GM08714 (cell line): Measurements from ENCODE around the gene TXNDC2.
"Not testable (repeated sequence)": the region's sequence is repeated elsewhere in the genome, so short reads cannot be mapped to it uniquely, and the experiment has no call there.

ENCODE experiments used
- H3K4me3 ChIP-seq: fragments of 200-500 bp; sonication (Bioruptor generic); 2 replicates; pipeline ENCODE4 v1.5.1; 2014; ENCODE audit warnings: mild to moderate bottlenecking, low read length, inconsistent platforms
- ZNF274 ChIP-seq: IDR thresholded peaks from 2 replicates; pipeline ENCODE4 v1.6.1; 2012; ENCODE audit warnings: mild to moderate bottlenecking, low read depth, low read length

The TXNDC2 gene

GRCh38 chr18:9854801-9855676, 30.7 kb upstream of the TXNDC2 start:
- TF ChIP-seq ZNF274: no peak
- no peak overlapping the region for H3K4me3 ChIP-seq

GRCh38 chr18:9855681-9856080, 30.1 kb upstream of the TXNDC2 start:
- TF ChIP-seq ZNF274: no peak

GRCh38 chr18:9856092-9856491, 29.7 kb upstream of the TXNDC2 start:
- no peak overlapping the region for H3K4me3 ChIP-seq
- no peak for TF ChIP-seq ZNF274

More at GRCh38 chr18:9855681-9856080, 30.1 kb upstream of the TXNDC2 start:
- H3K4me3 ChIP-seq: no peak overlapping the region

- not testable (repeated sequence) for H3K4me3 ChIP-seq
These were observed 28.2 kb upstream of the TXNDC2 start for GRCh38 chr18:9857479-9857998.

GRCh38 chr18:9858642-9859041, 27.1 kb upstream of the TXNDC2 start:
- no peak for TF ChIP-seq ZNF274
- H3K4me3 ChIP-seq: no peak overlapping the region

GRCh38 chr18:9859232-9859631, 26.5 kb upstream of the TXNDC2 start:
- TF ChIP-seq ZNF274: no peak
- H3K4me3 ChIP-seq: no peak overlapping the region

- TF ChIP-seq ZNF274: no peak
- no peak overlapping the region for H3K4me3 ChIP-seq
These were observed 25.1 kb upstream of the TXNDC2 start for GRCh38 chr18:9860682-9861081.

DNA sequence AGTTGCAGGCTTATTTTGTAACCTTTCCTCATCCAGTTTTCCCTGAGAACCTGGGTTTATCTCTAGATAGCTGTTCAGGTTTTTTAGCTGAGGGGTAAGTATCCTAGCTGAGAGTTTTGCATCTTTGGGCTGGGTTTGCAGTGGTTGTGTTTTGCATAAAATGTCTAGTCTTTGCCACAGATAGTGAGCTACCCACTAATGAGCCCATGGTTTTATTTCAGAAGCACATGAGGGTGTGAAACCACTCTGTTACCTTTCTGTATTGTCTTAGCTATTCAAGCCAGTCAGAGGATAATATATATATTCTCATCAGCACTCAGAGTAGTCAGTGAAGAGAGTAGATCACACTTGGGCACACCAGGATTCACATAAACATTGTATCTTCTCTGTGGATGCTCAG, 24.6 kb upstream of the TXNDC2 start:
- no peak overlapping the region for H3K4me3 ChIP-seq

DNA sequence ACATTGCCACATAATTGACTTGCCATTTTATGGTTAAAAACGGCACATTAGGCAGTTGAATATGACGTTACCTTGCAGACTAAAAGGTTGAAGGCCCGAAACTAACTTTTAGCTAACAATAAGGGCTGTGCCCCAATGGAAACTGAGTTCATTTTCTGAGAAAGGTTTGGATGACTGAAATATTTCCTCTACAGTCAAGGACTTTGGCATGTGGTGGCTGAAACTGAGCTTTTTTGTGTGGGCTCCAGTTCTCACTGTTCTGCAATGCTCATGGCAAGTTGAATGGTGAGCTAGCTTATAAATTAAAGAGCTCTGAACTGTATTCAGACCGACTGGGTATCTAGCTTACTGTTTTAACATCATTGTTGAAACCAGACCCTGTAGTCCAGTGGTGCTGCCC, 23.8 kb upstream of the TXNDC2 start:
- no peak overlapping the region for H3K4me3 ChIP-seq
- TF ChIP-seq ZNF274: no peak

More for the DNA sequence above, 24.6 kb upstream of the TXNDC2 start:
- TF ChIP-seq ZNF274: no peak

- no peak for TF ChIP-seq ZNF274
- no peak overlapping the region for H3K4me3 ChIP-seq
These were observed 23.1 kb upstream of the TXNDC2 start for GRCh38 chr18:9862686-9863085.

DNA sequence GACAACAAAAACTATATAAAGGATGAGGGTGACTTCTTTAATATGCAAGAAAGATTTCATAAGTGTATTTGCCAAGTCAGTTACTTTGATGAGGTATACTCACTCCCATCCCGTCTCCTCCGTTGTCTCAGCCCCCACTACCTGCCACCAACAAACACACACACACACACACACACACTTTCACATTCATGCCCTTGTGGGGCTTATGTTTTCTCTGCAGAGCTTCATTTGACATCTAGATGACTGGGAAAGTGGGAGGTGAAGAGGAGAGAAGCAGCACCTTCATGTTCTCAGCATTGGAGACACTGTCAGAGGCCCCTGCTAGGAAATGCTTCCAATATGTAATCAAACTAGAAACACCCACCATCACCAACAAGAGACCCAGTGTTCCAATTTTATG, 22.5 kb upstream of the TXNDC2 start:
- TF ChIP-seq ZNF274: no peak

GRCh38 chr18:9865764-9866490, 19.8 kb upstream of the TXNDC2 start:
- TF ChIP-seq ZNF274: no peak
- H3K4me3 ChIP-seq: no peak overlapping the region

More for the DNA sequence above, 22.5 kb upstream of the TXNDC2 start:
- no peak overlapping the region for H3K4me3 ChIP-seq

DNA sequence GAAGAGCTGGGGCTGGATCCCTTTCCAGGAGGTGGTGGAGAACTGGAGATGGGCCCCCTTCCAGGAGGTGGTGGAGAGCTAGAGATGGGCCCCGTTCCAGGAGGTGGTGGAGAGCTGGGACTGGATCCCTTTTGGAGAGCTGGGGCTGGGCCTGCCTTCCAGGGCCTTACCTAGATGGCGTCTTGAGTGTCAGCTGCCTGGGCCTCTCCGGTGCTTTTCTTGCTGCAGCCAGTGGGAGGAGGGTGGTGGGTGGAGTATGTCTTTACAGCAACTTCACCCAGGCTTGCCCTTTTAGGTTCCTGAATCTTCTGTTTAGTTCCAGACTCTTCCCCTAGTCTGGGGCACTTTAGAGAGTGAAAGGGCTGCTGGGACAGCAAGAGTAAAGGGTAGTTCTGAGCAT, 19.1 kb upstream of the TXNDC2 start:
- TF ChIP-seq ZNF274: no peak

GRCh38 chr18:9867071-9867594, 18.6 kb upstream of the TXNDC2 start:
- TF ChIP-seq ZNF274: no peak
- H3K4me3 ChIP-seq: no peak overlapping the region

More for the DNA sequence above, 19.1 kb upstream of the TXNDC2 start:
- H3K4me3 ChIP-seq: no peak overlapping the region
